ENCODE results near the gene NAE1.
A peak's percentile ranks its signal among the peaks of the same experiment; 100 is the strongest.

NAE1 gene

DNA sequence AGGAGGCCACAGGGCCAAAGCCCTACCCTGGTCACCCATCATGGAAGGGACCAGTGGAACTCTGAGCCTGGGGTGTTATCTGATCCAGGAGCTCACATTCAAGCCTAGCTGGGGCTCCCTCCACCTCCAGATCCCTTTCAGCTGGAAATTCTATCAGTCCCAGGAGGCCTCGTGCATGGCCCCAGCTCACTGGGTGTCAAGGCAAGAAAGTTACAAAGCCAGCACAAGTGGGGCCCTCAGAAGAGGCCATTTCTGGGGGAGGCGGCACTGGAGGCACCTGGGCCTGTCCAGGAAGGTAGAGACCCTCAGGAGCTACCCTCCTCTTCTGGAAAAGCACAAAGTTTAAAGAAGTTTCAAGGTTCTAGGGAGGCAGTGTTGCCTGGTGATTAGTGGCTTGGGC is 18.2 kb upstream of the NAE1 start:
- Histone ChIP-seq H3K9ac (ENCODE audit: low read depth, low read length) (no peak overlapping the region), H3K9me3 (ENCODE audit: control insufficient read depth, insufficient read depth, low read length) (no peaks in the 10 kb centered on the region), H3K4me3 (ENCODE audit: low read depth, low read length) (no peak overlapping the region), H3K36me3 (ENCODE audit: control insufficient read depth, insufficient read depth, low read length) (no peaks in the 10 kb centered on the region), H3K27ac (ENCODE audit: low read depth, low read length) (no peak overlapping the region), H3K4me1 (ENCODE audit: control insufficient read depth, insufficient read depth, low read length) (no peaks in the 10 kb centered on the region), H3K27me3 (ENCODE audit: control insufficient read depth, insufficient read depth, low read length) (peaks cover 36% of the 10 kb centered on the region)

DNA sequence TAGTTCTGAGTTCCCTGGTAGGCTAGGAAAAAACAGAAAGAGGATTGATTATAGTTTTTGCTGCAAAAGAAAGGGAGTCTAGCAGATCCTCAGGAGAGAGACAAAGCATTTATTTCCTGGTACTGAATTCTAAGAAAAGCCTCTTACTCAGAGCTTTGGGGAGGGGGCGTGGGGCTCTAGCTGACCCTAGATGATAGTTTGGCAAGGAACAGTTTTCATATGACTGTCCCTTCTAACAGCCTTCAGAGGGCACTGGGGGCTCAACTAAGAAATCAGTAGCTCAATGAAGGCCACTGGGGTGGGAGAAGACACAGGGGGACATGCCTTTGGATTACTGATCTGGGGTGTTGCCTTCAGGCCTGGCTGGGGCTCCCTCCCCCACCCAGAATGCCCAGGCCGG is 17.4 kb upstream of the NAE1 start:
- H3K9ac ChIP-seq (ENCODE audit: low read depth, low read length) = no peak overlapping the region
- H3K4me1 ChIP-seq (ENCODE audit: control insufficient read depth, insufficient read depth, low read length) = no peaks in the 10 kb centered on the region
- no peak overlapping the region for H3K27ac ChIP-seq (ENCODE audit: low read depth, low read length)
- peaks cover 45% of the 10 kb centered on the region for H3K27me3 ChIP-seq (ENCODE audit: control insufficient read depth, insufficient read depth, low read length)
- no peaks in the 10 kb centered on the region for H3K9me3 ChIP-seq (ENCODE audit: control insufficient read depth, insufficient read depth, low read length)
- H3K4me3 ChIP-seq (ENCODE audit: low read depth, low read length) = no peak overlapping the region
- H3K36me3 ChIP-seq (ENCODE audit: control insufficient read depth, insufficient read depth, low read length) = no peaks in the 10 kb centered on the region

GRCh38 chr16:66847533-66848067 is 16.8 kb upstream of the NAE1 start:
- no peaks in the 10 kb centered on the region for H3K4me1 ChIP-seq (ENCODE audit: control insufficient read depth, insufficient read depth, low read length)
- H3K27me3 ChIP-seq (ENCODE audit: control insufficient read depth, insufficient read depth, low read length) = peaks cover 50% of the 10 kb centered on the region
- no peaks in the 10 kb centered on the region for H3K36me3 ChIP-seq (ENCODE audit: control insufficient read depth, insufficient read depth, low read length)
- no peak overlapping the region for H3K27ac ChIP-seq (ENCODE audit: low read depth, low read length)
- no peak overlapping the region for H3K4me3 ChIP-seq (ENCODE audit: low read depth, low read length)
- H3K9ac ChIP-seq (ENCODE audit: low read depth, low read length) = no peak overlapping the region
- H3K9me3 ChIP-seq (ENCODE audit: control insufficient read depth, insufficient read depth, low read length) = no peaks in the 10 kb centered on the region

GRCh38 chr16:66846831-66847230 is 16.1 kb upstream of the NAE1 start:
- Histone ChIP-seq H3K27me3 (ENCODE audit: control insufficient read depth, insufficient read depth, low read length) (peaks cover 55% of the 10 kb centered on the region), H3K36me3 (ENCODE audit: control insufficient read depth, insufficient read depth, low read length) (no peaks in the 10 kb centered on the region), H3K9ac (ENCODE audit: low read depth, low read length) (no peak overlapping the region), H3K4me3 (ENCODE audit: low read depth, low read length) (no peak overlapping the region), H3K4me1 (ENCODE audit: control insufficient read depth, insufficient read depth, low read length) (no peaks in the 10 kb centered on the region), H3K9me3 (ENCODE audit: control insufficient read depth, insufficient read depth, low read length) (no peaks in the 10 kb centered on the region), H3K27ac (ENCODE audit: low read depth, low read length) (no peak overlapping the region)

GRCh38 chr16:66846266-66846665 is 15.5 kb upstream of the NAE1 start:
- H3K4me1 ChIP-seq (ENCODE audit: control insufficient read depth, insufficient read depth, low read length) = no peaks in the 10 kb centered on the region
- H3K9ac ChIP-seq (ENCODE audit: low read depth, low read length) = no peak overlapping the region
- no peaks in the 10 kb centered on the region for H3K36me3 ChIP-seq (ENCODE audit: control insufficient read depth, insufficient read depth, low read length)
- peaks cover 59% of the 10 kb centered on the region for H3K27me3 ChIP-seq (ENCODE audit: control insufficient read depth, insufficient read depth, low read length)
- no peak overlapping the region for H3K4me3 ChIP-seq (ENCODE audit: low read depth, low read length)
- no peaks in the 10 kb centered on the region for H3K9me3 ChIP-seq (ENCODE audit: control insufficient read depth, insufficient read depth, low read length)
- H3K27ac ChIP-seq (ENCODE audit: low read depth, low read length) = no peak overlapping the region

DNA sequence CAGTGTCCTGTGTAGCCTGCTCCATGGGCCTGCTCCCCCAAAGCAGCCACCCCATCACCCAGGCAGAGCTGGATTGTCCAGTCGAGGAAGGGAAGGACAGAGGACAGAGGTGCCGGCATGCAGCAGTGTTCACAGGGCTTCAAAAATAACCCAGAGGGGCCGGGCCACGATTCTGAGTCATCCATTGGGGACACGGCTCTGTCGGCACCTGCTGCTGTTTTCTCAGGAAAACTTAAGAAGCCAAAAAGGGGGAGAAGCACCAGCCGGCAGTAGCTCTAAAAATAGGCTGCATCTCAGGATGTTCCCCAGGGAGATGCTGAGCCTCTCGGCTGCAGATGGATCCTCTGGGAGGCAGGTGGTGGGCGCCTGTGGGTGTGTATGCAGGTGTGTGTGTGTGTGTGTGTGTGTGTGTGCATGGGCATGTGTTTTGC is 15.0 kb upstream of the NAE1 start:
- no peaks in the 10 kb centered on the region for H3K9me3 ChIP-seq (ENCODE audit: control insufficient read depth, insufficient read depth, low read length)
- no peaks in the 10 kb centered on the region for H3K4me1 ChIP-seq (ENCODE audit: control insufficient read depth, insufficient read depth, low read length)
- no peak overlapping the region for H3K9ac ChIP-seq (ENCODE audit: low read depth, low read length)
- H3K27ac ChIP-seq (ENCODE audit: low read depth, low read length) = no peak overlapping the region
- H3K4me3 ChIP-seq (ENCODE audit: low read depth, low read length) = no peak overlapping the region
- H3K36me3 ChIP-seq (ENCODE audit: control insufficient read depth, insufficient read depth, low read length) = no peaks in the 10 kb centered on the region
- peaks cover 60% of the 10 kb centered on the region for H3K27me3 ChIP-seq (ENCODE audit: control insufficient read depth, insufficient read depth, low read length)

GRCh38 chr16:66845080-66845410 is 14.3 kb upstream of the NAE1 start:
- no peak overlapping the region for H3K27ac ChIP-seq (ENCODE audit: low read depth, low read length)
- H3K9me3 ChIP-seq (ENCODE audit: control insufficient read depth, insufficient read depth, low read length) = no peaks in the 10 kb centered on the region
- peaks cover 60% of the 10 kb centered on the region for H3K27me3 ChIP-seq (ENCODE audit: control insufficient read depth, insufficient read depth, low read length)
- H3K9ac ChIP-seq (ENCODE audit: low read depth, low read length) = no peak overlapping the region
- no peaks in the 10 kb centered on the region for H3K4me1 ChIP-seq (ENCODE audit: control insufficient read depth, insufficient read depth, low read length)
- peak overlapping the region; percentile 77 for H3K4me3 ChIP-seq (ENCODE audit: low read depth, low read length)
- H3K36me3 ChIP-seq (ENCODE audit: control insufficient read depth, insufficient read depth, low read length) = no peaks in the 10 kb centered on the region

DNA sequence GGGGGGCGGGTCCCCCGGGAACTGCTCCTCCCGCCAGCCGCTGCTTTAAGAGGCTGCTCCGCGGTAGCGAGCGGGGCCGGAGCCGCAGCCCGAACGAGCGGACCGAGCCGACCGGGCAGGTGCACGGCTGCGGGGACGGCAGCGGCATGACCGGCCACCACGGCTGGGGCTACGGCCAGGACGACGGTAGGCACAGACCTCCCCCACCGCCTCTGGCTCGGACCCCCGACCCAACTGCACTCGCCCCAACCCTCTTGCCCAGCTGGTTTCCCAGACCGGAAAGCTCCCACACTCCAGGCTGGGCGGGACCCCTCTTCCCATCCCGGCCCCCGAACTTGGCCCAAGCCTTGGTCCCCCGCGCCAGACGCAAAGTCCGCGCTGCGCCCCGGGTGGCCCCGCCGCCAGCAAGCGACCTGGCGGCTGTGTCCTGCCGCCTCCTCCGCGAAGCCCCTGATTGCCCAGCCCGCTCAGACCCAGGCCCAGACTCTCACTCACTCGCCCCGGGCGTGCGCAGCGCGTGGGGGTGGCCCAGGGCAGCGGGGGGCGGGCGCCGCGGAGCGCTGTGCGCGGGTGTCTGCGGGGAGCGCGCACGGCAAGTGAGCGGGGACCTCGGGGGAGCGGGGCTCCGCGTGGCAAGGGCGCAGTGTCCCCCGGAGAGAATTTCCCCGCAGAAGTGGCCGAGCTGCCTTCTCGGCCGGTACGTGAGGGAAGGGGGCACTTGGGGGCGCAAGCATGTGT is 13.7 kb upstream of the NAE1 start, which contains the start of gene CA7:
Gene CA7, plus strand, starts transcription at position 73 of the 738 bp plus-strand sequence. Its CDS starts 74 bp downstream, at position 147.
- Histone ChIP-seq H3K4me1 (ENCODE audit: control insufficient read depth, insufficient read depth, low read length) (no peaks in the 10 kb centered on the region), H3K36me3 (ENCODE audit: control insufficient read depth, insufficient read depth, low read length) (no peaks in the 10 kb centered on the region), H3K9ac (ENCODE audit: low read depth, low read length) (no peak within 1 kb of the TSS), H3K27me3 (ENCODE audit: control insufficient read depth, insufficient read depth, low read length) (peaks cover 60% of the 10 kb centered on the region), H3K9me3 (ENCODE audit: control insufficient read depth, insufficient read depth, low read length) (no peaks in the 10 kb centered on the region), H3K4me3 (ENCODE audit: low read depth, low read length) (peak within 1 kb of the TSS; percentile 77), H3K27ac (ENCODE audit: low read depth, low read length) (no peak within 1 kb of the TSS)

- Histone ChIP-seq H3K9me3 (ENCODE audit: control insufficient read depth, insufficient read depth, low read length) (no peaks in the 10 kb centered on the region), H3K4me1 (ENCODE audit: control insufficient read depth, insufficient read depth, low read length) (no peaks in the 10 kb centered on the region), H3K36me3 (ENCODE audit: control insufficient read depth, insufficient read depth, low read length) (no peaks in the 10 kb centered on the region), H3K27me3 (ENCODE audit: control insufficient read depth, insufficient read depth, low read length) (peaks cover 60% of the 10 kb centered on the region), H3K27ac (ENCODE audit: low read depth, low read length) (no peak overlapping the region), H3K9ac (ENCODE audit: low read depth, low read length) (no peak overlapping the region), H3K4me3 (ENCODE audit: low read depth, low read length) (peak overlapping the region; percentile 77)
These were observed 13.2 kb upstream of the NAE1 start for GRCh38 chr16:66844009-66844341.

- no peak overlapping the region for H3K9ac ChIP-seq (ENCODE audit: low read depth, low read length)
- H3K27ac ChIP-seq (ENCODE audit: low read depth, low read length) = no peak overlapping the region
These were observed 12.4 kb upstream of the NAE1 start for GRCh38 chr16:66843191-66843590.

DNA sequence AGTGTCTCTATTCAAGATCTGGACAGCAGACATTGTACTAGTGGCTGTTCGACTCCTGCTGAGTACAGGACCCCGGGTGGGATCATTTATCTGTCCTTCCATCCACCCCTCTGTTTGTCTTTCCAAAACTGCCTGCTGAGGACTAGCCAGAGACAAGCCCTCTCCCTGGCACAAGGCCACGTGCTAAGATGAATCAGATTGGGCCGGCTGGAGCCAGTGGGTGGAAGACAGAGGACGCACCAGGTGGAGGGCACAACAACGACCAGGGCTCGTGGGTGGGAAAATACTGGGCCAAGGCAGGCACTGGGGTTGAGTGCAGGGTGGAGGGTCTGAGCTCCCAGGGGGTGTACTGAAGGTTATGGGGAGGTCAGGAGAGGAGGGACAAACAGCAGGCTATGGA is 12.0 kb upstream of the NAE1 start:
- H3K27ac ChIP-seq (ENCODE audit: low read depth, low read length) = no peak overlapping the region
- peaks cover 60% of the 10 kb centered on the region for H3K27me3 ChIP-seq (ENCODE audit: control insufficient read depth, insufficient read depth, low read length)
- no peak overlapping the region for H3K9ac ChIP-seq (ENCODE audit: low read depth, low read length)
- H3K9me3 ChIP-seq (ENCODE audit: control insufficient read depth, insufficient read depth, low read length) = no peaks in the 10 kb centered on the region
- H3K4me3 ChIP-seq (ENCODE audit: low read depth, low read length) = no peak overlapping the region
- no peaks in the 10 kb centered on the region for H3K4me1 ChIP-seq (ENCODE audit: control insufficient read depth, insufficient read depth, low read length)
- H3K36me3 ChIP-seq (ENCODE audit: control insufficient read depth, insufficient read depth, low read length) = no peaks in the 10 kb centered on the region

More at GRCh38 chr16:66843191-66843590, 12.4 kb upstream of the NAE1 start:
- Histone ChIP-seq H3K4me3 (ENCODE audit: low read depth, low read length) (no peak overlapping the region), H3K27me3 (ENCODE audit: control insufficient read depth, insufficient read depth, low read length) (peaks cover 60% of the 10 kb centered on the region), H3K9me3 (ENCODE audit: control insufficient read depth, insufficient read depth, low read length) (no peaks in the 10 kb centered on the region), H3K4me1 (ENCODE audit: control insufficient read depth, insufficient read depth, low read length) (no peaks in the 10 kb centered on the region), H3K36me3 (ENCODE audit: control insufficient read depth, insufficient read depth, low read length) (no peaks in the 10 kb centered on the region)
